ENCODE results near the gene CATSPERZ. TPM values are rescaled to one million over a fixed set of nuclear protein-coding genes. Genes with fewer than 3 reads are reported as not detected.

The CATSPERZ gene
- total and polyA plus RNA-seq, 9 of the 15 experiments (the other 6 are each of a cell fraction or from before 2014, with no cell fraction given) = 0.86 to 8.5 (median 3.5) TPM

DNA sequence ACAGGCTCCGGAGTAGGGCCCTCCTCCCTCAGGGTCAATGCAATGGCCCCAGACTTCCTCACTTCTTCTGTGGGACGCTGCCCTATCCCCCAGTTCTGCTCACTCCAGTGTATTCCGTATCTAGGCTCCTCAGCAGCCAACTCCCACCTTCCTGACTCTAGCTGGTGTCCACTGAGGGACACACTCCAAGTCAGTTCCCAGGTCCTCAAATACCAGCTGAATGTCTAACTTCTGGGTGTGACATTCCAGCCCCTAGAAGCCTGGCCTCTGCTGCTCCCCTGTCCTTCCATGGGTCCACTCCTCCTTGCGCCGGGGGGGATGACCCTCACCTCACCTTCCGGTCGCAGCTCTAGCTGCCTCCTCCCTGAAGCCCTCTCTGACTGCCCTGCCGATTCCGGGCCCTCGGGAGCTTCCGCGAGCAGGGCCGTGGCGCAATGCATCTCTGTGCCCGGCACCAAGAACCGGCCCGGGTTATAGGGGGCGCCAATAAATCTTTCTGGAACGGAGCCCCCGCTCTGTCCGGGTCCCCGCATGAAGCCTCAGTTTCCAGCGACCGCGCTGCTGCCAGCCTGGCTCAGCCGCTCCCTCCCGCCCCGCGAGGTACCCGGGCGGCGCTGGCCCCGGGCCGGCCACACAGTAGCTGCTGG, 31.1 kb upstream of the CATSPERZ start (continued):
- TF ChIP-seq, protein P1, sequence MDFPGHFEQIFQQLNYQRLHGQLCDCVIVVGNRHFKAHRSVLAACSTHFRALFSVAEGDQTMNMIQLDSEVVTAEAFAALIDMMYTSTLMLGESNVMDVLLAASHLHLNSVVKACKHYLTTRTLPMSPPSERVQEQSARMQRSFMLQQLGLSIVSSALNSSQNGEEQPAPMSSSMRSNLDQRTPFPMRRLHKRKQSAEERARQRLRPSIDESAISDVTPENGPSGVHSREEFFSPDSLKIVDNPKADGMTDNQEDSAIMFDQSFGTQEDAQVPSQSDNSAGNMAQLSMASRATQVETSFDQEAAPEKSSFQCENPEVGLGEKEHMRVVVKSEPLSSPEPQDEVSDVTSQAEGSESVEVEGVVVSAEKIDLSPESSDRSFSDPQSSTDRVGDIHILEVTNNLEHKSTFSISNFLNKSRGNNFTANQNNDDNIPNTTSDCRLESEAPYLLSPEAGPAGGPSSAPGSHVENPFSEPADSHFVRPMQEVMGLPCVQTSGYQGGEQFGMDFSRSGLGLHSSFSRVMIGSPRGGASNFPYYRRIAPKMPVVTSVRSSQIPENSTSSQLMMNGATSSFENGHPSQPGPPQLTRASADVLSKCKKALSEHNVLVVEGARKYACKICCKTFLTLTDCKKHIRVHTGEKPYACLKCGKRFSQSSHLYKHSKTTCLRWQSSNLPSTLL (IDR thresholded peaks at IDR 0.05) = no peak
- TF ChIP-seq PCBP2 (IDR thresholded peaks at IDR 0.05; ENCODE audit: low read depth, low read length, poor library complexity, severe bottlenecking) (no peak), DPF2 (IDR thresholded peaks at IDR 0.05) (peak; percentile 50; the same call in 1 of the 2 replicates), HDAC3 (IDR thresholded peaks at IDR 0.05; ENCODE audit: borderline replicate concordance, partially characterized antibody) (peak; percentile 3), GABPB1 (CRISPR knock-in tag; IDR thresholded peaks at IDR 0.05) (peak; percentile 51; the same call in 1 of the 2 replicates), ZNF197 (CRISPR knock-in tag; IDR thresholded peaks at IDR 0.05; ENCODE audit: low read depth) (no peak), HMG20A (CRISPR knock-in tag; conservative IDR thresholded peaks at IDR 0.05) (no peak), MAFK (IDR thresholded peaks at IDR 0.05; ENCODE audit: low read length) (no peak), NRF1 (conservative IDR thresholded peaks at IDR 0.05 in 1 of 2, IDR thresholded peaks at IDR 0.05 in 1 of 2) (no peak), NUFIP1 (IDR thresholded peaks at IDR 0.05; ENCODE audit: partially characterized antibody) (no peak), FOXJ3 (CRISPR knock-in tag; IDR thresholded peaks at IDR 0.05) (no peak), ZNF316 (IDR thresholded peaks at IDR 0.05) (no peak), NFE2L1 (tag; IDR thresholded peaks at IDR 0.05; ENCODE audit: borderline replicate concordance, low read depth) (no peak), HNRNPL (IDR thresholded peaks at IDR 0.05; ENCODE audit: low read depth, low read length) (no peak), NELFE (IDR thresholded peaks at IDR 0.05; ENCODE audit: insufficient read depth, insufficient read length) (no peak), TCFL5 (CRISPR knock-in tag; conservative IDR thresholded peaks at IDR 0.05) (no peak), ZNF165 (CRISPR knock-in tag; IDR thresholded peaks at IDR 0.05; ENCODE audit: borderline replicate concordance) (no peak), ZNF57 (CRISPR knock-in tag; IDR thresholded peaks at IDR 0.05) (no peak), CCNT2 (IDR thresholded peaks at IDR 0.05; ENCODE audit: borderline replicate concordance, extremely low read depth, insufficient read length, low read depth, low read length) (no peak), FOXA1 (IDR thresholded peaks at IDR 0.05; ENCODE audit: borderline replicate concordance) (no peak), SIN3A (IDR thresholded peaks at IDR 0.05; ENCODE audit: borderline replicate concordance in 2 of 2, control insufficient read depth in 1 of 2, low read depth in 2 of 2, low read length in 2 of 2) (no peak), ZNF695 (CRISPR knock-in tag; IDR thresholded peaks at IDR 0.05) (no peak), ZNF232 (CRISPR knock-in tag; IDR thresholded peaks at IDR 0.05) (peak; percentile 16; the same call in 1 of the 2 replicates), LCOR (CRISPR knock-in tag; IDR thresholded peaks at IDR 0.05) (no peak)
- TF ChIP-seq, protein P2, sequence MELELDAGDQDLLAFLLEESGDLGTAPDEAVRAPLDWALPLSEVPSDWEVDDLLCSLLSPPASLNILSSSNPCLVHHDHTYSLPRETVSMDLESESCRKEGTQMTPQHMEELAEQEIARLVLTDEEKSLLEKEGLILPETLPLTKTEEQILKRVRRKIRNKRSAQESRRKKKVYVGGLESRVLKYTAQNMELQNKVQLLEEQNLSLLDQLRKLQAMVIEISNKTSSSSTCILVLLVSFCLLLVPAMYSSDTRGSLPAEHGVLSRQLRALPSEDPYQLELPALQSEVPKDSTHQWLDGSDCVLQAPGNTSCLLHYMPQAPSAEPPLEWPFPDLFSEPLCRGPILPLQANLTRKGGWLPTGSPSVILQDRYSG (tag; conservative IDR thresholded peaks at IDR 0.05; ENCODE audit: low read depth) = no peak
- TF ChIP-seq, protein P3, sequence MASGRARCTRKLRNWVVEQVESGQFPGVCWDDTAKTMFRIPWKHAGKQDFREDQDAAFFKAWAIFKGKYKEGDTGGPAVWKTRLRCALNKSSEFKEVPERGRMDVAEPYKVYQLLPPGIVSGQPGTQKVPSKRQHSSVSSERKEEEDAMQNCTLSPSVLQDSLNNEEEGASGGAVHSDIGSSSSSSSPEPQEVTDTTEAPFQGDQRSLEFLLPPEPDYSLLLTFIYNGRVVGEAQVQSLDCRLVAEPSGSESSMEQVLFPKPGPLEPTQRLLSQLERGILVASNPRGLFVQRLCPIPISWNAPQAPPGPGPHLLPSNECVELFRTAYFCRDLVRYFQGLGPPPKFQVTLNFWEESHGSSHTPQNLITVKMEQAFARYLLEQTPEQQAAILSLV (tag; IDR thresholded peaks at IDR 0.05) = no peak
